Activated T-helper 9 cell treated with anti-CD3 and anti-CD28 coated beads, Interleukin-2, amount 50 U/mL, for 16 hours (primary cell): ENCODE measurements around the gene RAB40C.

Experiments
- DNase-seq: peaks from one replicate; pipeline ENCODE4 v3.0.0-alpha.2; 2020; ENCODE audit warnings: low read depth

Gene RAB40C

GRCh38 chr16:589658-590187, at the start of gene RAB40C:
TSS of gene RAB40C (plus strand) at chr16:590066. CDS start at chr16:590292, 226 bp downstream.
- peak; percentile 99 for DNase-seq

- DNase-seq, result no peak
Measured at GRCh38 chr16:540645-541340, 49.1 kb upstream of the RAB40C start.

- DNase-seq, result no peak
Measured at GRCh38 chr16:543301-544164, 46.3 kb upstream of the RAB40C start.

DNA sequence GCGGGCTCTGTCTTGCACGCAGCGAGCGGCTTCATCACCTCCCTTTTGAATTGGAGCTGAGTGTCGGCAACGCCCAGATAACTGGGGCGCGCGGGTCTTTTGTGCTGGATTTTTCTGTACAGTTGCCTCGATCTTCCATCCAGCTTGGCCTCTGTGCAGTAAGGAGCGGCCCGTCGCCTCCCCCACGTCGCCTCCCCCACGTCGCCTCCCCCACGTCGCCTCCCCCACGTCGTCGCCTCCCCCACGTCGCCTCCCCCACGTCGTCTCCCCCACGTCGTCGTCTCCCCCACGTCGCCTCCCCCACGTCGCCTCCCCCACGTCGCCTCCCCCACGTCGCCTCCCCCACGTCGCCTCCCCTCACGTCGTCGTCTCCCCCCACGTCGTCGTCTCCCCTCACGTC, 45.3 kb upstream of the RAB40C start:
- no peak for DNase-seq

DNA sequence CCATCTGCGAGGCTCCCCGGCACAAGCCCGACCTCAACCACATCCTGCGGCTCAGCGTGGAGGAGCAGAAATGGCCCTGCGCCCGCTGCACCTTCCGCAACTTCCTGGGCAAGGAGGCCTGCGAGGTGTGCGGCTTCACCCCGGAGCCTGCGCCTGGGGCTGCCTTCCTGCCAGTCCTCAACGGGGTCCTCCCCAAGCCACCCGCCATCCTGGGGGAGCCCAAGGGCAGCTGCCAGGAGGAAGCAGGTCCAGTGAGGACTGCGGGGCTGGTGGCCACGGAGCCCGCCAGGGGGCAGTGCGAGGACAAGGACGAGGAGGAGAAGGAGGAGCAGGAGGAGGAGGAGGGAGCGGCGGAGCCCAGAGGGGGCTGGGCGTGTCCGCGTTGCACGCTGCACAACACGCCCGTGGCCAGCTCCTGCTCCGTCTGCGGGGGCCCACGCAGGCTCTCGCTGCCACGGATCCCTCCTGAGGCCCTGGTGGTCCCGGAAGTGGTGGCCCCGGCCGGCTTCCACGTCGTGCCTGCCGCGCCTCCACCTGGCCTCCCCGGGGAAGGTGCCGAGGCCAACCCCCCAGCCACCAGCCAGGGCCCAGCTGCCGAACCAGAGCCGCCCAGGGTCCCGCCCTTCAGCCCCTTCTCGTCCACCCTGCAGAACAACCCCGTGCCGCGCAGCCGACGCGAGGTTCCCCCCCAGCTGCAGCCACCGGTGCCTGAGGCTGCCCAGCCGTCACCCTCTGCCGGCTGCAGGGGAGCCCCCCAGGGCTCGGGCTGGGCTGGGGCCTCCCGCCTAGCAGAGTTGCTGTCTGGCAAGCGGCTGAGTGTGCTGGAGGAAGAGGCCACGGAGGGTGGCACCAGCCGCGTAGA, 42.7 kb upstream of the RAB40C start:
- DNase-seq, result peak; percentile 32

DNA sequence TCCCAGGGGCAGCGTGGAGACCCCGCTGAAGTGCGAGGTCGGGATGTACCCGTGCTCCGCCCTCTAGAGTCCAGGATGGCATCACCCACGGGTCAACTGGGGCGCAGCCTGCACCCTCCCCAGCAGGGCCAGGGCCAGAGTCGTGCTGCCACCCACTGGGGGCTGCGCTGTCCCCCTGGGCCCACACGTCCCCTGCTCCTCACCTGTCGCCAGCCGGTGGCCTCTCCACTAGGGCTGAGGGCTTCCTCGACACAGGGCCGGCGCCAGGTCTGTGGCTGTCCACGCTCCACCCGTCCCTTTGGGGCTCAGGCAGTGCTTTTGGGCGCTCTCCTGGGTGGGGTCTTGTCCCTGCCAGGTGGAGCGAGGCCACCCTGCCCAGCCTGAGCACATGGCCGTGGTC, 41.3 kb upstream of the RAB40C start:
- no peak for DNase-seq

DNA sequence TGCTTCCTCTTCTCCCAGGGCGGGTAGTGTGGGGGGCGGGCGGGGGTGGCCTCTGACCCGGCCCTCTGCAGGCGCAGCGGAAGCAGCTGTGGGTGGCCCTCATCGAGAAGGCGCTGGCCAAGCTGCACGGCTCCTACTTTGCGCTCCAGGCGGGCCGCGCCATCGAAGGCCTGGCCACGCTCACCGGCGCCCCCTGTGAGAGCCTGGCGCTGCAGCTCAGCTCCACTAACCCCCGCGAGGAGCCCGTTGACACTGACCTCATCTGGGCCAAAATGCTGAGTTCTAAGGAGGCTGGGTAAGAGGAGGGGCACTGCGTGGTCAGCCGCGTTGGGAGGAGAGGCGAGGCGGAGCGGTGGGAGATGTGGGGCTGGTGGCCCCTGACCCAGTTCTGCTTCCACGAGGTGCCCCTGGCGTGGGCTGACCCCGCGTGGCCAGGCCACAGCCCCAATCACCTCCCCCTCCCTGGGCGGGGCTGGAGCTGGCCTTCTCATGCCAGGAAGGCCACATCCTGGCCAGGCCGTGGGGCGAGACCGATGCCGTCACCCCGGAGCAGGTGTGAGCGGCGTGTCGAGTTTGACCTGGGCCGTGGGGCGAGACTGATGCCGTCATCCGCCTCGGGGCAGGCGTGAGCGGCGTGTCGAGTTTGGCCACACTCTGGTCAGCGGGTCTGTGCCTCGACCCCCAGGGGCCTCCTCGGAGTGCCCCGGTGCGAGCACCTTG, 40.2 kb upstream of the RAB40C start:
- DNase-seq, result no peak

- no peak for DNase-seq
Measured at GRCh38 chr16:551210-551609, 38.7 kb upstream of the RAB40C start.

DNA sequence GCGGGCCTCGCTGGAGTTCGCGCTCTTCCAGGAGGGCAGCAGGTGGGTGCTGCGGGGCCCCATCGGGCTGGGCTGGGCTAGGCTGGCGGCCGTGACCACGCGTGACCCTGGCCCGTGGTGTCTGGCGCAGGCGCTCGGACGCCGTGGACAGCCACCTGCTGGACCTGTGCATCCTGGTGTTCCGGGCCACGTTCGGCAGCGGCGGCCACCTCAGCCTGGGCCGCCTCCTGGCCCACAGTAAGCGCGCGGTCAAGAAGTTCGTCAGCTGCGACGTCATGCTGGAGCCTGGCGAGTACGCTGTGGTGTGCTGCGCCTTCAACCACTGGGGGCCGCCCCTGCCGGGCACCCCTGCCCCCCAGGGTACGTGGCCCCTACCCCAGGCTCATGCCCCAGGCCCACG, 37.7 kb upstream of the RAB40C start:
- no peak for DNase-seq

DNA sequence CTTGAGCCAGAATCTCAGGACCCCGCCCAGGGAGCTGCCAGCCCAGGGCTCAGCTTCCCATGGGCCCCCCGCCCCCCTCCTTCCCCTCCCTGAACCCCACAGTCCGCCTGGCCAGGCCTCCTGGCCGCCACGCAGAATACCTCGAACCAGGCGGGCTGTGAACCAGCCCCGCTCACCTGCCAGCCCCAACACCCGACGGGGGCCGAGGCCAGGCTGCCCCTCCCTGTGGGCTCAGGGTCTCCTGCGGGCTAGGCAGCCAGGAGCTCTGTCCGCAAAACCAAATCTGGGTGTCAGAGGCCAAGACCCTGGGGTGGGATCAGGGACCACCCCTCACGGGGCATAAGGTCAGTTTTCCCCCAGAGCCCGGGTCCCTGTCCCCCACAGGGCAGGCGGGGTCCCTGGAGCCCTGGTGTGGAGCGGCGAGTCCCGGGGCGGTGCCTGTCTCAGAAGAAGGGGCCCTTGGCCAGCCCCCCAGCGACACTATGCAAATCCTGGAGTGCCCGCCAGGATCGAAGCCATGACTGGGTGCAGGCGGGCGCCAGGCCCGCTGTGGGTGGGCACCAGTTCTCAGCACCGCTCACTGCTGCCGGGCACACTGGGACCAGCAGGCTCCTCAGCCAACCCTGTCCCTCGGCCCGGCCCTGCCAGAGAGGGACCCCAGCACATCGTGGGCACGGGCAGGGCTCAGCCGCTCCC, 36.1 kb upstream of the RAB40C start:
- DNase-seq, result no peak

DNA sequence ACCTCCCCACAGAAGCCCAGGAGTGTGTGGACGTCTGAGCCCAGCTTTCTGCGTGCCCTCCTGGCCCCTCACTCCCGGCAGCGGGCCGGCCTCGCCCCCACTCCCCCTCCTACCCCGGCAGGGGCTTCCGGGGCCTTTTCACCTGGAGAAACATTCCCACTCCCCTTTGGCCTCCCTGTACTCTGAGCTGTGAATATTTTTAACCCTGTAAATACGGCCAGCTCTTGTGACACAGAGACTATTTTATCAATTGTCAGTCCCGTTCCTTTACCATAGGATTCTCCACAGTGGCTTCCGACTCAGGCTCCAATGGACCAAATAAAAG, 35.6 kb upstream of the RAB40C start:
- no peak for DNase-seq

GRCh38 chr16:554640-555365, 35.1 kb upstream of the RAB40C start:
- DNase-seq, result no peak

DNA sequence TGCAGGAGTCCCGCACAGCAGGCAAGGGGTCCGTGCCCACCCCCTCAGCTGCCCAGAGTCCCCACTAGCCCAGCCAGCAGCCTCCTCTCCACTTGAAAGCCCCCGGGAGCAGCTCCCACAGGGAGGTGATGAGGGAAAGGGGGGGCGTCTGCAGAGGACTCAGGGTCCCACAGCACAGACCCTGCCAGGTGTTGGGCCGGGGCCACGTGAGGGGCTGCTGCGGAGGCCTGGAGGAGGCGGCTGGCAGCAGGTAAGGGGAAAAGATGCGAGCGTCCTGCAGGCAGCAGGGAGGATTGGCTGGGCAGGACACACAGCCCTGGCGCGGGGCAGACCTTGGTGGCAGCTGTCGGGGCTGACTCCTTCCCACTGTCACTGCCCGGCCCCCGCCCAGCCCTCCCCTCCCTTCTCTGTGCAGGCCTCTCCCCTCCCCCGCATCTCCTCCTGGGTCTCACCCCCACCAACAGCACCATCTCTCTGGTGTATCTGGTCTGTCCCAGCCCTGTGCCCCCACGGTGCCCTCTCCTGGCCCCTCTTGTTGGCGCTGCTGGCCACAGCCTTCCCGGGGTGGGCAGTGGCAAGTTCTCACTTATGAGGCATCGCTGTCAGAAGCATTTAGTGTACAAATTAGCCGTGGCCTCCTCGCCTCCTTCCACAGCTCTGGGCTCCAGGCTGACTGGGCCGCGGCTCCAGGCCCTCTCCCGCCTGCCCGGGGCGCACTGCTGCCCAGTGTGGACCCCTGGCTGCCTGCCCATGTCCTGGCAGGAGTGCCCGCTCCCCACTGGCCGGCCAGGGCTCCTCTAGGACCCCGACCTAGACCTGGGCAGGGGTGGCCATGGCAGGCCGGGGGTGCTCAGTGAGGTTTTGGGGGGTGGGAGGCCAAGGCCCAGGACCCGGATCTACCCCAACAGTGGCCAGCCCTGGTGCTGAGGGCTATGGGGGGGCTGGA, 34.1 kb upstream of the RAB40C start:
- DNase-seq, result no peak

DNA sequence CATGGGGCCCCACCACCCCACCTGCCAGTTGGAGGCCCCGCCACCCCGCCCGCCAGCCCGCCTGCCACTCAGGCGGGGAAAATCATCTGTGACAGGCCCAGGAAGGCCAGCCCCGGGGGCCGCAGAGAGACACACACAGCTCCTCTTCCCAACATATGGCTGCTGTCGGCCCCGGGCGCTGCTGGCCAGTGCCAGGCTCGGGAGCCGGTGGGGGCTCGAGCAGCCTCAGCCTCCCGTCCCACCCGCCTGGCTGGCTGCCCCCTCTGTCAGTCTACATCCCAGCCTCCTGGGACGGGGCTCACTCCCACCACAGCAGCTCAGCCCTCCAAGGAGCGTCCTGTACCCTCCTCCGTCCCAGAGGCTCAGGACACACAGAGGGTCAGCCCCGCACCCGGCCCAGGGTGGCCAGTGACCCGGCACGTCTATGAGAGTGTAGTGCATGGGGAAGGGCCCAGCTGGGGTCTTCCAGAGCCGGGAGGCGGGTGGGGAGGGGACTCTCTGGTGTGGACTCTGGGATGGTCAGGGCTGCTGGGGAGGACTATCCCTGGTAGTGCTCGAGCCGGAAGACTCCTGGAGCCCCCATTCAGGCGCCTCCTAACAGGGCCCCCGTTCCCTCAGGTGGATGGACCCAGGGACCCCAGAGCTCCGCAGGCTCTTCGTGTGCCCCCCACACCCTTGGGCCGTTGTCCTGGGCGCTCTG, 33.2 kb upstream of the RAB40C start:
- DNase-seq, result no peak

GRCh38 chr16:557463-558297, 32.2 kb upstream of the RAB40C start:
- DNase-seq, result no peak

- no peak for DNase-seq
Measured at GRCh38 chr16:558298-559020, 31.4 kb upstream of the RAB40C start.

- no peak for DNase-seq
Measured at GRCh38 chr16:559021-559380, 30.9 kb upstream of the RAB40C start.
